H1 (cell line): ENCODE results near the gene ZCRB1.

Experiments
- CEBPB ChIP-seq: IDR thresholded peaks from 2 replicates; pipeline ENCODE4 v1.6.1; 2012; ENCODE audit warnings: low read depth, low read length
- EP300 ChIP-seq, 2 experiments: IDR thresholded peaks; 1 replicate in 1 of 2; 2 replicates in 1 of 2; pipeline ENCODE4 v1.6.1; 2011 to 2012; ENCODE audit warnings: low read depth in 2 of 2, low read length in 2 of 2, mild to moderate bottlenecking in 2 of 2, borderline replicate concordance in 1 of 2, inconsistent platforms in 1 of 2, moderate library complexity in 1 of 2
- EZH2 ChIP-seq: fragments of 200-600 bp; sonication (generic); IDR thresholded peaks from 2 replicates; pipeline ENCODE4 v1.7.1; 2012; ENCODE audit warnings: low read depth, mild to moderate bottlenecking, moderate library complexity, low read length, inconsistent platforms; ENCODE audit not compliant: severe bottlenecking
- JUND ChIP-seq: IDR thresholded peaks from 2 replicates; pipeline ENCODE4 v1.6.1; 2011; ENCODE audit warnings: mild to moderate bottlenecking, improper control_type of control experiment, low read length
- NANOG ChIP-seq: IDR thresholded peaks from 2 replicates; pipeline ENCODE4 v1.6.1; 2011; ENCODE audit warnings: low read length, low read depth, mild to moderate bottlenecking, inconsistent platforms; ENCODE audit not compliant: insufficient read depth, poor library complexity, severe bottlenecking
- POLR2A ChIP-seq, 2 experiments: IDR thresholded peaks; 1 replicate in 1 of 2; 2 replicates in 1 of 2; pipeline ENCODE4 v1.6.1; 2011; ENCODE audit warnings: low read depth in 2 of 2, low read length in 2 of 2, mild to moderate bottlenecking in 2 of 2; ENCODE audit errors: control extremely low read depth in 1 of 2
- POLR2AphosphoS5 ChIP-seq: IDR thresholded peaks from 2 replicates; pipeline ENCODE4 v1.6.1; 2011; ENCODE audit warnings: low read depth, low read length
- RAD21 ChIP-seq, 2 experiments: IDR thresholded peaks in 1 of 2; conservative IDR thresholded peaks in 1 of 2; 2 replicates each; pipeline ENCODE4 v1.6.1; 2011; ENCODE audit warnings: low read depth in 2 of 2, low read length in 2 of 2, improper control_type of control experiment in 1 of 2, inconsistent platforms in 1 of 2, mild to moderate bottlenecking in 1 of 2, moderate library complexity in 1 of 2
- SP1 ChIP-seq: IDR thresholded peaks from 2 replicates; pipeline ENCODE4 v1.6.1; 2011; ENCODE audit warnings: low read depth, low read length
- TCF12 ChIP-seq: IDR thresholded peaks from 2 replicates; pipeline ENCODE4 v1.6.1; 2011; ENCODE audit warnings: low read depth, mild to moderate bottlenecking, low read length
- USF2 ChIP-seq: IDR thresholded peaks from 2 replicates; pipeline ENCODE4 v1.6.1; 2011; ENCODE audit warnings: low read length, improper control_type of control experiment
- YY1 ChIP-seq: IDR thresholded peaks from 2 replicates; pipeline ENCODE4 v1.6.1; 2011; ENCODE audit warnings: low read depth, mild to moderate bottlenecking, low read length
- TF ChIP-seq, protein P1 (sequence below), 3 experiments: IDR thresholded peaks; 1 replicate in 2 of 3; 2 replicates in 1 of 3; pipeline versions ENCODE4 v1.5.1 to v1.6.1; 2011; ENCODE audit warnings: low read length in 3 of 3, mild to moderate bottlenecking in 3 of 3, inconsistent platforms in 2 of 3, low read depth in 1 of 3, moderate library complexity in 1 of 3; ENCODE audit not compliant: insufficient read depth in 1 of 3; ENCODE audit errors: control extremely low read depth in 1 of 3

- TF ChIP-seq CEBPB, result no peak
- no peak for TF ChIP-seq SP1
- TF ChIP-seq TCF12, result no peak
- TF ChIP-seq, protein P1, sequence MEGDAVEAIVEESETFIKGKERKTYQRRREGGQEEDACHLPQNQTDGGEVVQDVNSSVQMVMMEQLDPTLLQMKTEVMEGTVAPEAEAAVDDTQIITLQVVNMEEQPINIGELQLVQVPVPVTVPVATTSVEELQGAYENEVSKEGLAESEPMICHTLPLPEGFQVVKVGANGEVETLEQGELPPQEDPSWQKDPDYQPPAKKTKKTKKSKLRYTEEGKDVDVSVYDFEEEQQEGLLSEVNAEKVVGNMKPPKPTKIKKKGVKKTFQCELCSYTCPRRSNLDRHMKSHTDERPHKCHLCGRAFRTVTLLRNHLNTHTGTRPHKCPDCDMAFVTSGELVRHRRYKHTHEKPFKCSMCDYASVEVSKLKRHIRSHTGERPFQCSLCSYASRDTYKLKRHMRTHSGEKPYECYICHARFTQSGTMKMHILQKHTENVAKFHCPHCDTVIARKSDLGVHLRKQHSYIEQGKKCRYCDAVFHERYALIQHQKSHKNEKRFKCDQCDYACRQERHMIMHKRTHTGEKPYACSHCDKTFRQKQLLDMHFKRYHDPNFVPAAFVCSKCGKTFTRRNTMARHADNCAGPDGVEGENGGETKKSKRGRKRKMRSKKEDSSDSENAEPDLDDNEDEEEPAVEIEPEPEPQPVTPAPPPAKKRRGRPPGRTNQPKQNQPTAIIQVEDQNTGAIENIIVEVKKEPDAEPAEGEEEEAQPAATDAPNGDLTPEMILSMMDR (IDR thresholded peaks at IDR 0.05; ENCODE audit: control extremely low read depth in 1 of 3, insufficient read depth in 1 of 3, low read depth in 1 of 3, low read length in 3 of 3), result no peak
- no peak for TF ChIP-seq USF2
- no peak for TF ChIP-seq POLR2AphosphoS5
- TF ChIP-seq NANOG, result no peak
- no peak for TF ChIP-seq EP300 (IDR thresholded peaks at IDR 0.05; ENCODE audit: borderline replicate concordance in 1 of 2, low read depth in 2 of 2, low read length in 2 of 2)
- TF ChIP-seq YY1, result no peak
- TF ChIP-seq EZH2, result no peak
- TF ChIP-seq POLR2A (IDR thresholded peaks at IDR 0.05; ENCODE audit: control extremely low read depth in 1 of 2, low read depth in 2 of 2, low read length in 2 of 2), result no peak
- no peak for TF ChIP-seq JUND
- TF ChIP-seq RAD21 (IDR thresholded peaks at IDR 0.05 in 1 of 2, conservative IDR thresholded peaks at IDR 0.05 in 1 of 2; ENCODE audit: low read depth in 2 of 2, low read length in 2 of 2), result no peak
Observed at GRCh38 chr12:42284876-42285275, 41.0 kb downstream of the ZCRB1 start.
